Measurements from ENCODE around the gene ZNF304.
A peak's percentile ranks its signal among the peaks of the same experiment; 100 is the strongest.

DNA sequence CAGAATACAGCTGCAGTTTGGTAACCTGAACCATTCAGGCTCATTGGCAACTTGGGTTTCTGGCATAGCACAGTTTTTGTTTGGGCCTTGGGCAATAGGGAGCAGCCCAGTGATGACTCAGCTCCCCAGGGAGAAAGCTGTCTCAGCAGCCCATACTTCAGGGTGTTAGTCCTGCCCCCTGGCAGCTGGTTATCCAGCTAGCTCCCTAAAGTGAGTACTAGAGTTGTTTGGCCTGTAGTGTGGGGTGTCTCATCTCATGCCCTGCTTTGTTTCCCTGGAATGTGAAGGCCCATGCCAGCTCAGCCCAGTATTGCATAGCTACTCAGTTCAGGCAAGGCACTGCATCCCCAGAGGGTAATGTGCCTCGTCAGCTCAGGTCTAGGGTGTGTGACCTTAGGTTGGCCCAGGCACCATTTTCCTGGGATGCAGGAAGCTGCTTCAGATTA is 49.0 kb upstream of the ZNF304 start:
- TF ChIP-seq, protein P1, sequence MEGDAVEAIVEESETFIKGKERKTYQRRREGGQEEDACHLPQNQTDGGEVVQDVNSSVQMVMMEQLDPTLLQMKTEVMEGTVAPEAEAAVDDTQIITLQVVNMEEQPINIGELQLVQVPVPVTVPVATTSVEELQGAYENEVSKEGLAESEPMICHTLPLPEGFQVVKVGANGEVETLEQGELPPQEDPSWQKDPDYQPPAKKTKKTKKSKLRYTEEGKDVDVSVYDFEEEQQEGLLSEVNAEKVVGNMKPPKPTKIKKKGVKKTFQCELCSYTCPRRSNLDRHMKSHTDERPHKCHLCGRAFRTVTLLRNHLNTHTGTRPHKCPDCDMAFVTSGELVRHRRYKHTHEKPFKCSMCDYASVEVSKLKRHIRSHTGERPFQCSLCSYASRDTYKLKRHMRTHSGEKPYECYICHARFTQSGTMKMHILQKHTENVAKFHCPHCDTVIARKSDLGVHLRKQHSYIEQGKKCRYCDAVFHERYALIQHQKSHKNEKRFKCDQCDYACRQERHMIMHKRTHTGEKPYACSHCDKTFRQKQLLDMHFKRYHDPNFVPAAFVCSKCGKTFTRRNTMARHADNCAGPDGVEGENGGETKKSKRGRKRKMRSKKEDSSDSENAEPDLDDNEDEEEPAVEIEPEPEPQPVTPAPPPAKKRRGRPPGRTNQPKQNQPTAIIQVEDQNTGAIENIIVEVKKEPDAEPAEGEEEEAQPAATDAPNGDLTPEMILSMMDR (IDR thresholded peaks at IDR 0.05), result no peak
- peak in 1 of 2 donors; percentile 5 for TF ChIP-seq POLR2AphosphoS5 (IDR thresholded peaks at IDR 0.05)
- no peak for TF ChIP-seq POLR2A (IDR thresholded peaks at IDR 0.05)
- no peak for TF ChIP-seq EP300 (IDR thresholded peaks at IDR 0.05)

All from upper lobe of left lung (tissue), 4 donors.